NCI-H2196 treated with DMSO at 0.1 percent for 48 hours (cell line): ENCODE data around the gene NCAPD2.

ENCODE experiments used
- DNase-seq: peaks from one replicate; lab custom pipeline; 2025; ENCODE audit not compliant: unreplicated experiment; lab: John Stamatoyannopoulos, UW

The NCAPD2 gene

GRCh38 chr12:6569786-6570185 is 75.9 kb downstream of the NCAPD2 start:
- no peak for DNase-seq

DNA sequence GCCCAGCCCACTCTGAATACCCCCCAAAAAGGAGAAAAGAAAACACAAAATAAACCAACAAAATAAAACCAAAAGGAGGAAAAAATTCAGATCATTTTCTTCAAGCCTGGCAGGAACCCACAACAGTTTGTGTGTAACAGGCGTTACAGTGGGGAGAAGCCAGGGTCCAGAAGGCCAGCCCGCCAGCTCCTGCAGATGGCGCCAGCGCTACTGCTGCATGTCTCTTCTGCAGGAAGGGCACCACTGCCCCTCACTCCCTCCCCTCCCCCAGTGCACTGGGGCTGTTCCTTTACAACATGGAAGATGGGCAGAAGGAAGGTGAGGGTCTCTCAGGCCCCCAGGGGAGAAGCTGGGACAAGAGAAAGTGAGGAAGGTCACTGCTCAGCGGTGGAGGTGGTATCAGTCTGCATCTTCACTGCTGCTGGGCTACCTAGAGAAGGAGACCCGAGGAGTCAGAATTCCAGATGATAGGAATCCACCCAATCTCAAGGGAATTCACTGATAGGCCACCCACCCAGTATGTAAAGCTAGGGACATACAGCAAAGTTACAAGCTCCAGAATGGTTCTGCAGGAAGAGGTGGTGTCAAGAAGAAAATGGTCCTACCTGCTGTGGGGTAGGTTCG is 76.5 kb downstream of the NCAPD2 start:
- no peak for DNase-seq

- no peak for DNase-seq
Measured at GRCh38 chr12:6573001-6573400, 79.1 kb downstream of the NCAPD2 start.

- no peak for DNase-seq
Measured at GRCh38 chr12:6574576-6575295, 80.8 kb downstream of the NCAPD2 start.

GRCh38 chr12:6575648-6576047 is 81.7 kb downstream of the NCAPD2 start:
- no peak for DNase-seq
